GM06990 (cell line): ENCODE measurements around the gene MEIOSIN.

ENCODE experiments used
- DNase-seq: peaks from one replicate; pipeline ENCODE4 v3.0.0-alpha.2; 2011; ENCODE audit not compliant: insufficient read length; ENCODE audit errors: extremely low read depth
- H3K27me3 ChIP-seq: replicated peaks from 2 replicates; pipeline ENCODE4 v1.6.0; 2011; ENCODE audit warnings: low read length; ENCODE audit not compliant: control insufficient read depth, insufficient read depth
- H3K36me3 ChIP-seq: 2 replicates; pipeline ENCODE4 v1.5.1; 2011; ENCODE audit warnings: low read length; ENCODE audit not compliant: control insufficient read depth, insufficient read depth
- H3K4me3 ChIP-seq: replicated peaks from 2 replicates; pipeline ENCODE4 v1.5.1; 2011; ENCODE audit warnings: low read depth, mild to moderate bottlenecking, control low read depth, low read length
- TF ChIP-seq, protein P1 (sequence below): IDR thresholded peaks from 2 replicates; pipeline ENCODE4 v1.5.1; 2011; ENCODE audit warnings: low read length, control low read depth, mild to moderate bottlenecking, inconsistent platforms; ENCODE audit not compliant: insufficient read depth, poor library complexity, severe bottlenecking

MEIOSIN gene

GRCh38 chr19:45779231-45780145 lies 46.2 kb downstream of the MEIOSIN start:
- Histone ChIP-seq H3K36me3 (peaks cover 18% of the 10 kb centered on the region), H3K4me3 (peak overlapping the region; percentile 50), H3K27me3 (no peaks in the 10 kb centered on the region)
- TF ChIP-seq, protein P1, sequence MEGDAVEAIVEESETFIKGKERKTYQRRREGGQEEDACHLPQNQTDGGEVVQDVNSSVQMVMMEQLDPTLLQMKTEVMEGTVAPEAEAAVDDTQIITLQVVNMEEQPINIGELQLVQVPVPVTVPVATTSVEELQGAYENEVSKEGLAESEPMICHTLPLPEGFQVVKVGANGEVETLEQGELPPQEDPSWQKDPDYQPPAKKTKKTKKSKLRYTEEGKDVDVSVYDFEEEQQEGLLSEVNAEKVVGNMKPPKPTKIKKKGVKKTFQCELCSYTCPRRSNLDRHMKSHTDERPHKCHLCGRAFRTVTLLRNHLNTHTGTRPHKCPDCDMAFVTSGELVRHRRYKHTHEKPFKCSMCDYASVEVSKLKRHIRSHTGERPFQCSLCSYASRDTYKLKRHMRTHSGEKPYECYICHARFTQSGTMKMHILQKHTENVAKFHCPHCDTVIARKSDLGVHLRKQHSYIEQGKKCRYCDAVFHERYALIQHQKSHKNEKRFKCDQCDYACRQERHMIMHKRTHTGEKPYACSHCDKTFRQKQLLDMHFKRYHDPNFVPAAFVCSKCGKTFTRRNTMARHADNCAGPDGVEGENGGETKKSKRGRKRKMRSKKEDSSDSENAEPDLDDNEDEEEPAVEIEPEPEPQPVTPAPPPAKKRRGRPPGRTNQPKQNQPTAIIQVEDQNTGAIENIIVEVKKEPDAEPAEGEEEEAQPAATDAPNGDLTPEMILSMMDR, result peak; percentile 84
- peak; percentile 95 for DNase-seq

- Histone ChIP-seq H3K36me3 (peaks cover 18% of the 10 kb centered on the region), H3K4me3 (no peak overlapping the region), H3K27me3 (no peaks in the 10 kb centered on the region)
- DNase-seq, result no peak
- TF ChIP-seq, protein P1, result no peak
Observed at GRCh38 chr19:45780146-45780447, 46.9 kb downstream of the MEIOSIN start.

GRCh38 chr19:45780448-45781213 lies 47.4 kb downstream of the MEIOSIN start:
- H3K27me3 ChIP-seq, result no peaks in the 10 kb centered on the region
- H3K36me3 ChIP-seq, result peaks cover 18% of the 10 kb centered on the region
- TF ChIP-seq, protein P1, result no peak
- H3K4me3 ChIP-seq, result no peak overlapping the region
- no peak for DNase-seq

DNA sequence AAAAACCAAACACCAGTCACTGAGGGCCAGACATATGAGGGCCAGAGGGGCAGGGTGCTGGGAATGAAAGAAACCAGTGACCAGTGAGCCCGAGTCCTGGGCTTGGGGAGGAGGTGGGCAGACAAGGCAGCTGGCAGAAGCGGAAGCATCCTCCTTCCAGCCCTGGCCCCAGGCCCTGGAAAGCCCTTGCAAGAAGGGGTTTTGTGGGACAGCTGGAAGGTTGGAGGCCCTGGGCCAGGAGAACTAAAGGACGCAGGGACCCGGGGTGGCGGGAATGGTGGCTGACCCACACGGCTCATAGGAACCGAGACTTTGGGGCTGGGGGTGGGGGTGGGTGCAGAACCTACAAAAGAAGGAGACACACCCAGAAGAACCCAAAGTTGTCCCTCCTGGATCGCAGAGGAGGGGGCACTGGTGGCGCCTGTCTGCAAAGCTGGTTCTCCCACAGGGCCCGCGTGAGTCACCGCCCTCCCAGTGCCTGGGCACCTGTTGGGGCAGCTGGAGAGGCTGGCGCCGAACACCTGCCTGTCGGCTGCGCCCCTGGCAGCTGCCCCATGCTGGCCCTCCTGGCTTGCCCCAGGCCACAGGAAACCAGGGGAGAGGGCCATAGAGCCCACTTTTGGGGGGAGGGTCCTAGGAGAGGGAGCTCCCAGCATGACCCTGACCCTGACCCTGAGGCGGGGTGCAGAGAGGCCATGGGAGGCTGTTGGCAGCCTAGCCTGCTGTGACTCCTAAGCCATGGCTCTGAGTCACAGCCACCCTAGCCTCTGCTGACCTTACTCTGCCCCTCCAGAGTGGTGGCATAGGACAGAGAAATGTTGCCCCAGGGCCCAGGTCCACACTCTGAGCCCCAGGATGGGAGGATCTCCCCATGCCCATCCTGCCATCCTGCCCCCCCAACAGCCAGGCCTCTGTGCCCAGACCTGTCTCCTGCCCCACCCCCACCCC lies 48.2 kb downstream of the MEIOSIN start:
- TF ChIP-seq, protein P1, result no peak
- no peak for DNase-seq
- peaks cover 21% of the 10 kb centered on the region for H3K36me3 ChIP-seq
- H3K4me3 ChIP-seq, result no peak overlapping the region
- no peaks in the 10 kb centered on the region for H3K27me3 ChIP-seq

GRCh38 chr19:45782162-45782691 lies 49.0 kb downstream of the MEIOSIN start, which contains the start of gene DMPK:
DMPK (minus strand) TSS chr19:45782490; CDS start chr19:45782352, 138 bp downstream.
- H3K36me3 ChIP-seq, result peaks cover 25% of the 10 kb centered on the region
- TF ChIP-seq, protein P1, result no peak
- H3K4me3 ChIP-seq, result no peak within 1 kb of the TSS
- DNase-seq, result no peak
- H3K27me3 ChIP-seq, result no peaks in the 10 kb centered on the region
